Epithelial cell of prostate (primary cell): Measurements from ENCODE around the gene RAVER2.

Experiments
- DNase-seq: peaks from one replicate; pipeline ENCODE4 v3.0.0-alpha.2; 2011; ENCODE audit warnings: low read depth, low spot score
- H3K27ac ChIP-seq: fragments of 450-650 bp; 2 replicates; pipeline ENCODE4 v1.5.1; 2017; ENCODE audit warnings: mild to moderate bottlenecking

RAVER2 gene

GRCh38 chr1:64866689-64867088 is 121.8 kb downstream of the RAVER2 start:
- no peak overlapping the region for H3K27ac ChIP-seq
- DNase-seq, result no peak

- H3K27ac ChIP-seq, result no peak overlapping the region
- DNase-seq, result no peak
Observed at GRCh38 chr1:64867266-64867665, 122.4 kb downstream of the RAVER2 start.

GRCh38 chr1:64871256-64871655 is 126.4 kb downstream of the RAVER2 start:
- no peak overlapping the region for H3K27ac ChIP-seq
- DNase-seq, result no peak

GRCh38 chr1:64872067-64872466 is 127.2 kb downstream of the RAVER2 start:
- no peak overlapping the region for H3K27ac ChIP-seq
- no peak for DNase-seq

GRCh38 chr1:64873576-64873975 is 128.7 kb downstream of the RAVER2 start:
- DNase-seq, result no peak
- no peak overlapping the region for H3K27ac ChIP-seq

GRCh38 chr1:64874666-64875065 is 129.8 kb downstream of the RAVER2 start:
- DNase-seq, result no peak
- H3K27ac ChIP-seq, result no peak overlapping the region

GRCh38 chr1:64875101-64875500 is 130.2 kb downstream of the RAVER2 start:
- no peak overlapping the region for H3K27ac ChIP-seq
- no peak for DNase-seq

GRCh38 chr1:64875606-64876005 is 130.7 kb downstream of the RAVER2 start:
- no peak overlapping the region for H3K27ac ChIP-seq

GRCh38 chr1:64877151-64877550 is 132.3 kb downstream of the RAVER2 start:
- DNase-seq, result no peak
- no peak overlapping the region for H3K27ac ChIP-seq

More at GRCh38 chr1:64875606-64876005, 130.7 kb downstream of the RAVER2 start:
- no peak for DNase-seq

GRCh38 chr1:64877598-64877997 is 132.7 kb downstream of the RAVER2 start:
- no peak overlapping the region for H3K27ac ChIP-seq
- no peak for DNase-seq

- DNase-seq, result no peak
- no peak overlapping the region for H3K27ac ChIP-seq
Observed at GRCh38 chr1:64878090-64878489, 133.2 kb downstream of the RAVER2 start.

GRCh38 chr1:64878931-64879611 is 134.2 kb downstream of the RAVER2 start:
- H3K27ac ChIP-seq, result no peak overlapping the region

GRCh38 chr1:64880449-64880848 is 135.6 kb downstream of the RAVER2 start:
- no peak overlapping the region for H3K27ac ChIP-seq
- no peak for DNase-seq

More at GRCh38 chr1:64878931-64879611, 134.2 kb downstream of the RAVER2 start:
- DNase-seq, result no peak

GRCh38 chr1:64881281-64881680 is 136.4 kb downstream of the RAVER2 start:
- H3K27ac ChIP-seq, result no peak overlapping the region
- DNase-seq, result no peak
